ENCODE measurements around the gene TMEM106A. TPM values are rescaled to one million over a fixed set of nuclear protein-coding genes. Genes with fewer than 3 reads are reported as not detected.
A peak's percentile ranks its signal among the peaks of the same experiment; 100 is the strongest.
"Not testable (repeated sequence)": the region's sequence is repeated elsewhere in the genome, so short reads cannot be mapped to it uniquely, and the experiment has no call there.

Gene TMEM106A, protein sequence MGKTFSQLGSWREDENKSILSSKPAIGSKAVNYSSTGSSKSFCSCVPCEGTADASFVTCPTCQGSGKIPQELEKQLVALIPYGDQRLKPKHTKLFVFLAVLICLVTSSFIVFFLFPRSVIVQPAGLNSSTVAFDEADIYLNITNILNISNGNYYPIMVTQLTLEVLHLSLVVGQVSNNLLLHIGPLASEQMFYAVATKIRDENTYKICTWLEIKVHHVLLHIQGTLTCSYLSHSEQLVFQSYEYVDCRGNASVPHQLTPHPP
- total RNA-seq: 10 to 100 TPM; 10.1 to 10.4 TPM

DNA sequence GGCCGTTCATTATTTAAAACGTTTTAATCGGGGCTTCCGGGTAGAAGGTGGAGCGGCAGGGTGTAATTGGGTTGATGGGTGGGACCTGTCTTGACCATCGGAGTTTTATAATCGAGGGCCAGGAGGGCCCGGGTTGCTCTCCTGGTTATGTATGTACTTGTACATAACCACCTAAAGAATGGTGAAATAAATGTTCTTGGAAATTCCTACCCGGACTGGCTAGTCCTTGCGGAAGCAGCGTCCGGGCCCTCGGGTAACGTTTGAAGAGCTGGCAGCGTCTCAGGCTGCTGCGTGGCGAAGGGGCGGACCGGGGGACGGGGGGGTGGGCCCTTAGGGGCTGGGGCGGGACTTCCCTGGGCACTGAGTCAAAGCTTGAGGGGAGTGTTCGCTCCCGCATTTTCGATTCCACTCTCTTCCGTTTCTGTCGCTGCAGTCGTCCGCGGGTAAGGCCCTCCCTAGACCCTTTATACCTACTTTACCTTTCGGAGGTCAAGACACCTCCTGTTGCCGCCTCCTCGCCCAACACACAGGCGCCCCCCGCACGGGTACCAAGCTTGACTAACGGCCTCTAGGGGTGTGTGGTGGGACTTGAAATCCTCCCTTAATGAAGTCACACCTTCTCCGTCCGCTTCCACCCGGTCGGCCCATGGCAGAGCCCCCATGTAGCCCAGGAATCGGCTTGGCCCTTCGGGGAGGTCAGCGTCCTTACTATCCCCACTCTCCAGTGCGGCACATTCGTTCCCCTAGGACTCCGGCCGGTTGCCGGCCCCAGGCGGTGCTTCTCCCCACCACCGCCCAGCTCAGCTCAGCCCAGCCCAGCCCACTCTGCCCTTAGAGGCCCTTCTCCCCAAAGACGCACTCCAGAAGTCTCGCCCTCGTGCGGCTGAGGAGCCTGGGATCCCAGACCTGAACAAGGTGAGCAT is at the start of gene TMEM106A:
TMEM106A (plus strand) TSS at position 396 of the 923 bp plus-strand sequence. CDS start 1,167 bp downstream, outside the sequence.
- intact Hi-C loops (cut with micrococcal nuclease): loop anchor here (1.0 to 10.0 kb wide), 5 partner anchors 40 to 273 kb away; partner anchors contain the start of genes BRCA1, DHX8, NBR1 and VAT1
- Mint-ChIP-seq H3K27me3 (no peaks in the 10 kb centered on the region), H3K9me3 (no peaks in the 10 kb centered on the region), H3K27ac (peak within 1 kb of the TSS; percentile 82), H3K36me3 (peaks cover 30% of the 10 kb centered on the region), H3K4me3 (peak within 1 kb of the TSS; percentile 88), H3K4me1 (ENCODE audit: low read depth) (peaks cover 27% of the 10 kb centered on the region)
- CTCF ChIA-PET: interaction anchor here (0.7 to 2.3 kb wide), 7 partner anchors 9 to 104 kb away, joined by 3 to 9 read pairs (median 4); partner anchors contain the start of genes BRCA1 and NBR1
- DNase-seq: peak; percentile 85
- POLR2A ChIA-PET: interaction anchor here (0.7 to 4.5 kb wide), 9 partner anchors 12 to 190 kb away, joined by 3 to 64 read pairs (median 4); partner anchors contain the start of genes BRCA1, NBR1 and VAT1

DNA sequence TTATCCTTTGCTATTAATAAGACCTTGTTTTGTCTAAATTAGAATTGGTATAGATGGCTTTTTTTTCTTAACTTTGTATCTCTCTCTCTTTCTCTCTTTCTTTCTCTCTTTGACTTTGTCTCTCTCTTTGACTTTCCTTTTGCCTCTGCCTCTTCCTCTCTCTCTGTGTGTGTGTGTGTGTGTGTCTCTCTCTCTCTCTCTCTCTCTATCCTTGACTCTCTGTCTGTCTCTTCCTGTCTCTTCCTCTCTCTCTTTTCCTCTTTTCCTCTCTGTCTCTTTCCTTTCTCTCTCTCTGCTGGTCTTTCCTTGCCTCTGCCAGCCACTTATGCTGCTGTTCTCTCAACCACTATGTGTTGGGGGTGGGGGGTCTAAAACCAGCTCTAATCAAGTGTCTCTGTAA is 45.7 kb upstream of the TMEM106A start:
- POLR2A ChIA-PET; DNase-seq; H3K4me3 Mint-ChIP-seq; H3K4me1 Mint-ChIP-seq (ENCODE audit: low read depth); H3K9me3 Mint-ChIP-seq; H3K36me3 Mint-ChIP-seq; H3K27ac Mint-ChIP-seq; CTCF ChIA-PET; H3K27me3 Mint-ChIP-seq; intact Hi-C loops (cut with micrococcal nuclease): not testable (repeated sequence)

DNA sequence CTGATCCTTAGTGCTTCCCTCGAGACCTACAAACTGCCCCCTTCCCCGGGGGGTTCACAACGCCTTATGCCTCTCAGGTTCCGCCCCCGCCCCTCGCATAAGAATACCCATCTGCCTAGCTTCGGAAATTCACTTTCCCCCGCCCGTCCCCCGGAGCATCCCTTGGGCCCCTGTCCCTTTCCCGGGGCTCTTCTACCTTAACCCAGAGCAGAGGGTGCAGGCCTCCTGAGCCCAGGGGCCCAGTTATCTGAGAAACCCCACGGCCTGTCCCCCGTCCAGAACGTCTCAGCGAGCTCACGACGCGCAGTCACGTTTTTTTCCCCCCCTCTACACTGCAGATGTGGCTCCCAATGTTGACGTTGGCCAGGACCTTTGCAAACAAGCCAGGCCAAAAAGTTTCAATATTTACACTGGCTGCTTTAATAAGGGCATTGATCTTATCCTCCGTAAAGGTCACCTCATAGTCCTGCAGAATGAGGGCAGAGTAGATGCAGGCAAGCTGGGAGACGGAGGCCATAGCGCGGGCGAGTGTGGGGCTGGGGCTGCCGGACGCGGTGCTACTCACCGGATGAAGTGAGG is 42.0 kb upstream of the TMEM106A start:
- DNase-seq: peak; percentile 31
- no peaks in the 10 kb centered on the region for H3K27me3 Mint-ChIP-seq
- POLR2A ChIA-PET: interaction anchor here (0.6 to 1.9 kb wide), 9 partner anchors 16 to 345 kb away, joined by 3 to 15 read pairs (median 3); partner anchors contain the start of genes BECN1, BRCA1 and TMEM106A
- no peak overlapping the region for H3K27ac Mint-ChIP-seq
- CTCF ChIA-PET: interaction anchor here (1.0 to 1.1 kb wide), 4 partner anchors 41 to 146 kb away, joined by 3 to 4 read pairs (median 4); no protein-coding TSS in a partner anchor
- H3K4me1 Mint-ChIP-seq (ENCODE audit: low read depth): peaks cover 14% of the 10 kb centered on the region
- no peak overlapping the region for H3K4me3 Mint-ChIP-seq
- H3K36me3 Mint-ChIP-seq: peaks cover 4% of the 10 kb centered on the region
- intact Hi-C loops (cut with micrococcal nuclease): loop anchor here (1.0 to 5.0 kb wide), 7 partner anchors 44 to 827 kb away; partner anchors contain the start of genes BRCA1, DHX8, PSME3 and RND2
- no peaks in the 10 kb centered on the region for H3K9me3 Mint-ChIP-seq

DNA sequence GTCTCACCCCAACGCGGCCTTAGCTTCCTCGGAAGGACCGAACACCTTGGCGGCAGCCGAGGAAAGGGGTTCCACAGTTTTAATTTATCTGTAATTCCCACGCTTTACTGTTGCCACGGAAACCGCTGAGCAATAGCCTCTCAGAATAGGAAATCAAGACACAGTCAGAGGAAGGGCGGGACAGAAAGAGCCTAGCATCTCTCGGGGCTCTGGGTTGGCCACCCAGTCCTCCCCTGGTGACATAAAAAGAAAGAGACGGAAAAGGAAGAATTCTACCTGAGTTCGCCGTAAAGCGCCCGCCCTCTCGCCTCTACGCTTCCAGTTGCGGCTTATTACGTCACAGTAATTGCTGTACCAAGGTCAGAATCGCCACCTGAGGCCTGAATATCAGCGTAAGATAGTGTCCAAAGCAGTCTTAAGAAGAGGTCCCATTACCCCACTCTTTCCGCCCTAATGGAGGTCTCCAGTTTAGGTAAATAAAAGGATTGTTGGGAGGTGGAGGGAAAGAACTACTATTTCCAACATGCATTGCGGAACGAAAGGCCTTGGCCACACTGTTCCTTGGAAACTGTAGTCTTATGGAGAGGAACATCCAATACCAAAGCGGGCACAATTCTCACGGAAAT is 41.4 kb upstream of the TMEM106A start:
- POLR2A ChIA-PET: interaction anchor here (0.7 to 1.9 kb wide), 6 partner anchors 42 to 197 kb away, joined by 3 to 15 read pairs (median 4); partner anchors contain the start of genes BRCA1 and TMEM106A
- peaks cover 7% of the 10 kb centered on the region for H3K36me3 Mint-ChIP-seq
- H3K27ac Mint-ChIP-seq: no peak overlapping the region
- H3K9me3 Mint-ChIP-seq: no peaks in the 10 kb centered on the region
- CTCF ChIA-PET: interaction anchor here (1.0 to 1.1 kb wide), 2 partner anchors 41 to 43 kb away, joined by 4 read pairs; no protein-coding TSS in a partner anchor
- no peak overlapping the region for H3K4me3 Mint-ChIP-seq
- intact Hi-C loops (cut with micrococcal nuclease): loop anchor here (1.0 to 5.0 kb wide), 7 partner anchors 45 to 828 kb away; partner anchors contain the start of genes BRCA1, DHX8, PSME3 and RND2
- no peaks in the 10 kb centered on the region for H3K27me3 Mint-ChIP-seq
- peaks cover 18% of the 10 kb centered on the region for H3K4me1 Mint-ChIP-seq (ENCODE audit: low read depth)
- peak; percentile 94 for DNase-seq

DNA sequence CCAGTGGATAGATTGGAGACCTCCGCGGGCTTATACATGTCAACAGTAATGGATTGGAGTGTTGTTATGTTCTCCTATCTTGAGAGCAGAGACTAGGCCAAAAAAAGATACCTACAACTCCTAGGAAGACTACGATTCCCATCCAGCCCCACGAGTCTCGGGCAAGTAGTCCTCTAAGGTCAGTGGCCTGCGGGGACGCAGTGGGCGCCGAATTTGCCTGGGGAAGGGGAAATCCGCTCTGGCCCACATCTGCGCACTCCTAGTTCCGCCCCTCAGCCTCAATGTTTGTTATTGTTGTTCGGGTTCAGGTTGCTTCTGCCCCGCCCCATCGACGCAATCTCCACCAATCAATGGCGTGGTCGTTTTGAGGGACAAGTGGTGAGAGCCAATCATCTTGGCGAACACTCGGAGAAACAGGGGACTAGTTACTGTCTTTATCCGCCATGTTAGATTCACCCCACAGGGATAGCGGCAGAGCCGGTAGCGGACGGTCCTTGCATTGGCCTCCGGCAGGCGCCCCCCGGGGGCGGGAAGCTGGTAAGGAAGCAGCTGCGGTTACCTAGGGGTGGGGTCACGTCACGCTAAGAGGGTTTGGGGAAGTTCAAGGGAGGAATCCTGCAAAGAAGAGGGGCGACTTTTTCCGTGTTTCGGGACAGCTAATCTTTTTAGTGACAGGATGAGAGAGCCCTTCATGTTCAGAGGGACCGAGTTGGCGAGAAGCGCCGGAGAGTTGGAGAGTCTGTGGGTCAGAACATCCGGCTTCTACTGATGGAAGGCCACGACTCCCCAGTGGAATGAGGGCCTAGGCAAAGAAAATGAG is 40.7 kb upstream of the TMEM106A start, which contains the start of gene NBR1:
NBR1 (plus strand) TSS at position 449 of the 820 bp plus-strand sequence. CDS start 4,586 bp downstream, outside the sequence.
- no peaks in the 10 kb centered on the region for H3K9me3 Mint-ChIP-seq
- POLR2A ChIA-PET: interaction anchor here (0.7 to 2.1 kb wide), 9 partner anchors 29 to 190 kb away, joined by 3 to 39 read pairs (median 8); partner anchors contain the start of genes BRCA1, RPL27 and TMEM106A
- intact Hi-C loops (cut with micrococcal nuclease): loop anchor here (1.0 to 5.0 kb wide), 9 partner anchors 40 to 829 kb away; partner anchors contain the start of genes BRCA1, DHX8, PSME3 and RND2
- CTCF ChIA-PET: interaction anchor here (0.9 to 1.4 kb wide), 3 partner anchors 41 to 147 kb away, joined by 3 read pairs; partner anchors contain the start of gene TMEM106A
- peak; percentile 99 for DNase-seq
- H3K36me3 Mint-ChIP-seq: peaks cover 14% of the 10 kb centered on the region
- H3K4me1 Mint-ChIP-seq (ENCODE audit: low read depth): peaks cover 25% of the 10 kb centered on the region
- no peaks in the 10 kb centered on the region for H3K27me3 Mint-ChIP-seq
- no peak within 1 kb of the TSS for H3K27ac Mint-ChIP-seq
- H3K4me3 Mint-ChIP-seq: no peak within 1 kb of the TSS

DNA sequence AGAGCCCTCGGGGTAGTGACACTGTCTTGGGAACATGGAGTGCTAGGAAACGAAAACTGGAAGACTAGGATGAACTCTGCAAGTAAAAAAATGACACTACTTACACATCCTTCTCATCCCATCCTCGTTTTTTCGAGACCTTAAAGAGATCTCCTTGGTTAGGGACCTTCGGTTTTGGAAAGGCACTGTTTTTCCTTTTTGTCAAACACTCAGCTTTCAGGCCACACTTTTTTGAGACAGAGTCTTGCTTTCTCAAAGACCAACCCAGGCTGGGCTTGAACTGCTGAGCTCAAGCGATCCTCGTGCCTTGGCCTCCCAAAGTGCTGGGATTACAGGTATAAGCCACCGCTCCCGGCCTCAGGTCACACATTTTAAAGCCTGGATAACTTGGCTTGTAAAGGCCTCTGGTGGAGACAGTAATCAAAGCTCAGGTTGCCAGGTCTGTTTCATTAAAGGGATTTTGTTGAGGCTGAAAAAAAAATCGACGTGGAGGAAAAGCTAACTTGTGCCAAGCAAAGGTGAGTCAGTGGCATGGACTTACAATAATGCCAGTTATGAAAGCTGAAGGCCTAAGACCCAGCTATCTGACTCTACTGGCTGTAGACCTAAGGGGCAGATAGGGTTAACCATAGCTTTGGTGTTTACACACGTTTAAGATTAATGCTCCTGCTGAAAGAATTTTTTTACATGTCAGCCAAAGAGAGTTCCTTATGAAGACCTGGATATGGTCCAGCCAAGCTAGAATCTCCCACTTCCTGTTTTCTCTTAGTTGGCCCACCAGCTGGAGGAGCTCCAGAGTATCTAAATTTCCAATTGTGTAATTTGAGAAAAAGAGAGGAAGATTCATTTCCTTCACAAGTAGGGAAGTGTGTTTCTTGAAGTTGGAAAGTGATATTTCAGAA is 39.8 kb upstream of the TMEM106A start:
- Mint-ChIP-seq H3K27ac (no peak overlapping the region), H3K9me3 (no peaks in the 10 kb centered on the region), H3K36me3 (peaks cover 20% of the 10 kb centered on the region), H3K4me3 (no peak overlapping the region), H3K4me1 (ENCODE audit: low read depth) (peaks cover 33% of the 10 kb centered on the region), H3K27me3 (no peaks in the 10 kb centered on the region)
- CTCF ChIA-PET: interaction anchor here (0.6 to 1.4 kb wide), 6 partner anchors 40 to 738 kb away, joined by 3 to 6 read pairs (median 3); partner anchors contain the start of gene TMEM106A
- intact Hi-C loops (cut with micrococcal nuclease): loop anchor here (1.0 to 5.0 kb wide), 7 partner anchors 39 to 830 kb away; partner anchors contain the start of genes DHX8, PSME3, RND2 and TMEM106A
- POLR2A ChIA-PET: interaction anchor here (0.6 to 2.1 kb wide), 10 partner anchors 28 to 478 kb away, joined by 3 to 39 read pairs (median 6); partner anchors contain the start of genes BRCA1, RPL27 and TMEM106A
- peak; percentile 21 for DNase-seq

DNA sequence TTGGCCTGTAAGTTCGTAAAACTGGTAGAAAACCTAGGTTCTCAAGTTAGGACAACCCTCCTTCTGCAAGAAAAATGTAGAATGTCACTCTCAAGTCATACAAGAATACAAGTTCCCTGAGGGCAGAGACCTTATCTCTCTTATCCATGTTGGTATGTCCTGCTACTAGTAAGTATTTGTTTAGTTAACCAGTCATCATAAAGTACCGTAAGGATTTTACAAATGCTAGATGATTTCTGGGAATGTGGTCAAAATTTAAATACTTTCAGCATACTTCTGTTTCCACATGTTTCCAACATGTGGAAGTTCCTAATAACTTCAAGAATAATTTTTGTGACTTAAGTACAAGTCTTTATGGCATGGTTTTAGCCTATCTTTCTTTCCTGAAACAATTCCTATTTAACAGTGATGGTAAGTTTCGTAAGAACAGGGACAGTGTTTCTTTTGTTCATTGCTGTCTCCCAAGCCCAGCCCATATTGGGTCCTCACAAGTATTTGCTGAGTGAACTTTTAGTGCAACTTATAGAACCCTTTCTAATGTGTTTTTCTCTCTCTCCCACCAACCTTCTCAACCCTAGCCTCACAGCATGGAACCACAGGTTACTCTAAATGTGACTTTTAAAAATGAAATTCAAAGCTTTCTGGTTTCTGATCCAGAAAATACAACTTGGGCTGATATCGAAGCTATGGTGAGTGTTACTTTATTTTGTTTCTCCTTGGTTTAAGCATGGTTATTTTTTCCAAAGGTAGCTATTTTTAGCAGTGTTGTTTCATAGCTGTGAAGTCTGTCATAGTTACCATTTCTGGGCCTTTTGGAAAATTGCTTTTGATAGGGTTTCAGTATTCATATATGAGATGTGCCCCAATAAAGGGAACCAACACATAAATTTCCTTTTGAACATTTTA is 36.2 kb upstream of the TMEM106A start:
- POLR2A ChIA-PET: interaction anchor here (0.6 to 1.5 kb wide), 5 partner anchors 140 to 192 kb away, joined by 3 to 4 read pairs (median 4); partner anchors contain the start of gene RPL27

DNA sequence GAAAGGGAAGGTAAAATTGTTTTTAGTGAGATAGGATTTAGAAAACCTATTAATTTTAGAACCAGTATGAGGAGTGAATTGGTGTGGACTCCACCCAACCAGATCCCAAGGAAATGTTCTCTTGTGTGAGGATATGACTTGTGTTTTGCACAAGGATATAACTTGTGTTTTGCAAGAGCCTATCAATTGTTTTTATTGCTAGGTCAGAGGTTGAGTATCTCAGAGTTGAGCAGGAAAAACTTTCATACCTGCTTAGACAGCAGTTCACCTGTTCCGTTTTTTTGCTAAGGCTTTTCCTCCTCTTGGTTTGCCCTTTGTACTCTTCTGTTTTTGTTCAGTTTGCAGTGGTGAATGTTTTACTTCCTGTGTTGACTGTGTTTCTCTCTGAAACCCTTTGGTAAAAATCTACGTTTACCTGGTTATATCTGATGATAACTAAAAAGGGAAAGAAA is 35.5 kb upstream of the TMEM106A start:
- Mint-ChIP-seq H3K4me1 (ENCODE audit: low read depth) (peaks cover 41% of the 10 kb centered on the region), H3K4me3 (peak overlapping the region; percentile 7), H3K9me3 (no peaks in the 10 kb centered on the region), H3K36me3 (peaks cover 29% of the 10 kb centered on the region), H3K27ac (peak overlapping the region; percentile 96), H3K27me3 (no peaks in the 10 kb centered on the region)
- intact Hi-C loops (cut with micrococcal nuclease): no loop called here
- POLR2A ChIA-PET: interaction anchor here (0.7 to 1.5 kb wide), 5 partner anchors 139 to 192 kb away, joined by 3 to 4 read pairs (median 4); partner anchors contain the start of gene RPL27
- CTCF ChIA-PET: interaction anchor here (0.9 kb wide), 1 partner anchor 185 kb away, joined by 3 read pairs; no protein-coding TSS in a partner anchor
- DNase-seq: no peak

More for the DNA sequence above, 36.2 kb upstream of the TMEM106A start:
- intact Hi-C loops (cut with micrococcal nuclease): no loop called here
- H3K27ac Mint-ChIP-seq: peak overlapping the region; percentile 96
- H3K9me3 Mint-ChIP-seq: no peaks in the 10 kb centered on the region
- H3K27me3 Mint-ChIP-seq: no peaks in the 10 kb centered on the region
- H3K36me3 Mint-ChIP-seq: peaks cover 28% of the 10 kb centered on the region
- CTCF ChIA-PET: interaction anchor here (0.9 kb wide), 1 partner anchor 186 kb away, joined by 3 read pairs; no protein-coding TSS in a partner anchor
- no peak for DNase-seq
- H3K4me1 Mint-ChIP-seq (ENCODE audit: low read depth): peaks cover 41% of the 10 kb centered on the region
- H3K4me3 Mint-ChIP-seq: peak overlapping the region; percentile 46
